DMS 273 treated with DMSO at 0.1 percent for 48 hours (cell line): Measurements from ENCODE around the gene ZSCAN20.
A peak's percentile ranks its signal among the peaks of the same experiment; 100 is the strongest.
"Not testable (repeated sequence)": the region's sequence is repeated elsewhere in the genome, so short reads cannot be mapped to it uniquely, and the experiment has no call there.

Experiments used
- DNase-seq: peaks from one replicate; lab custom pipeline; 2025; lab: John Stamatoyannopoulos, UW

Gene ZSCAN20

DNA sequence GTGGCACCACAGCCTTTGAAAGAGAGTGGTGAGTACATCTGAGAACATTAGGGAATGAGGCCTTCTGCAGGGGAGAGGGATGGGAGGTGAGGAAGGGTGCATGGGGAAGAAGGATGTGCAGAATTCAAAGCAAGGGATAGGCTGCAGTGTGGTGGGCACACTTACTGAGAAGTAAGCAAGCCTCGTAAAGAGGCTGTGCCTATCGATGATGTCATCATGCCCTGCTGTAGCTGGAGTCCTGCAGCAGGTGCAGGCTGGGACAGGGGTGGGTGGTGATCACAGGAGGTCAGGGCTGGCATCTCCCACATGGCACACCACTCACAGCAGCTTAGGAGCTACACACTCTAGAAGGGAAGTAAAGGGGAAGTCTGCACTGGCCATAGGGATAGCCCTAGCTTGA, 16.2 kb downstream of the ZSCAN20 start:
- no peak for DNase-seq

DNA sequence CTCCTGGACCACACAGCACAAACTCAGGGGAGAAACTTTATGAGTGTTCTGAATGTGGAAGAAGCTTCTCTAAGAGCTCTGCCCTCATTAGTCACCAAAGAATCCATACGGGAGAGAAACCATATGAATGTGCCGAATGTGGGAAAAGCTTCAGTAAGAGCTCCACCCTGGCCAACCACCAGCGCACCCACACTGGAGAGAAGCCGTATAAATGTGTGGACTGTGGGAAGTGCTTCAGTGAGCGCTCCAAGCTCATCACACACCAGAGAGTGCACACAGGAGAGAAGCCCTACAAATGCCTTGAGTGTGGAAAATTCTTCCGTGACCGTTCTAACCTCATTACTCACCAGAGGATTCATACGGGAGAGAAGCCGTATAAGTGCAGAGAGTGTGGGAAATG, 22.5 kb downstream of the ZSCAN20 start:
- DNase-seq, result no peak

DNA sequence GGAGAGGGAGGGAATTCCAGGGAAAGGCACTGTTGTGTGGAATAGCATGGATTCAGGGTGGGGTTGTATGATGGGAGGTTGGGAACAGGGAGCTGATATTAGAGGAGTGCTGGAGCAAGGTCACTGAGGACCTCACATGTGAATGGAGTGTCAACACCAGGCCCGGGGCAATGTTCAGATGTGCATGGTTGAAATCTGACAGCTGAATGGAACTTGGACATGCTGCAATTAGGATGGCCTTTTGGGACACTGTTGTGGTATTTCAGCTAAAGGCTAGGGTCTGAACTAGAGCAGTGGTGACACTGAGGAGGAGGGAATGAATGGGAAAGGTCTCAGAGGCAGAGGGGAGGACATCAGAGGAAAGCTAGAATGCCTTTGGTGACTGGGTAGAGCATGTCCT, 25.0 kb downstream of the ZSCAN20 start:
- no peak for DNase-seq

DNA sequence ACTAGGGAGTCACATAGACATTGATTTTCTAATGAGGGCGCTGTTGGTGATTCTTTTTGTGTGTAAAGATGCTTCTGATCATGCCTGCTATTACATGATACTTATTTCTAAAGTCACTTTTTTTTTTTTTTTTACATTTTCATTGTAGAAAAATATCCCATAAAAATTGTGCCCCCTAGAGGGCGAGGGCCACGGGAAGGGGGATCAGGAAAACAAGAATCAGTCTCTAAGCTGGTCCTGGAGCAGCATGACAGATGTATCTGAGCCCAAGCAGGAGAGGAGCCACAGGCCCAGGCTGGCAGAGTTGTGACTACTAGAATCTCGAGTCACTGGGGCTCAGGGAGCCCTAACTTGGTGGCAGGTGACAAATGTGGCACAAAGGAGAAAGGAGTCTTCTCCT, 28.1 kb downstream of the ZSCAN20 start:
- no peak for DNase-seq

DNA sequence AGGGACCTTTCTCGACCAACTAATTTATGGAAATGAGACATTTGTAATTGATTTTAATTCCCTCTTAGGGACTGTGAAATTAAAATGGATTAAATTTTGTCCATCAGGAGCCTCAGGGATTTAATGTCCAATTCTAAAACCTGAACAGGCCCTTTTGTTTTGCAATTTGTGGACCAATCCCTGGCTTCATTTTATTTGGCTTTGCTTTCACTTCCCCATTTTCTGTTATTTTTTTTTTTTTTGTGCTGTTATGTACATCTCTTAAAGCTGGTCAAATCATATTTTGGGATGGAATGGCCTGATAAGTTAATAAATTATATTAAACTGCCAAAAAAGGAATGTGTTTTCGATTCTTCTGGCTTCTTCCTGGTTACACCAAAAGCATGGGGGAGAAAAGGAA, 28.9 kb downstream of the ZSCAN20 start:
- no peak for DNase-seq

DNA sequence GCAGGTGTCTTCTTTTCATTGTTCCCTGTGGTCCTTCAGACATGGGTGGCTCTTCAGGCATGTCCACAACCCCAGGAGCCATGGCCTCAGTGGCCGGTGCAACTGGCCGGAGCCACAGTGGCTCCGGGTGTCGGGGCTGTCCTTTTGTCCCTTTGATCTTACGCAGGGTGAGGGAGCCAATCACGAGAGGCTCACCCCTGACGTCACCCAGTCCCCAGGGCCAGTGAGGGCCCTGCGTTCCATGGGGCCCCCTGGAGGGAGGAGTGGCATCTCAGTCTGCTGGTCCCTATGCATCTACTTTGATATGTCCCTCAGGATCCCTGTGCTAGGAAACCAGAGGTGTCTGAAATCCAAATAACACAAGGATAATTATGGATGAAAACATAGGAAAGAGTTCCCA, 29.3 kb downstream of the ZSCAN20 start:
- no peak for DNase-seq

DNA sequence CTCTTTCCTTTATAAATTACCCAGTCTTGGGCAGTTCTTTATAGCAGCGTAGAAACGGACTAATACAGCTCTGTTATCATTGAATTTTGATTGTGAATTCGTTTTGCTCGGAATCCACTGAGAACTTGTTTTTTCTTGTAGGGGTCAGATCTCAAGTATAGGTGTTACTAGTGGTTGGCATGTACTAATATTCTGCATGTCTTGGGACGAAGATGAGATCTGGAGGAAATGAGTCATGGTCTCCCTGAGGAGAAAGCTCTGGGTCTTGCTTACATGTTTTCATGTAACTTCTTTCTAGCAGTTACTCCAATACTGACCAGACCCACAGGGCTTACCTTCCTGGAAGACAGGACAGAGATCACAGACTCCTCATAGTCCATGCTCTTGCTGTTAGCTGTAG, 30.3 kb downstream of the ZSCAN20 start:
- DNase-seq, result no peak

DNA sequence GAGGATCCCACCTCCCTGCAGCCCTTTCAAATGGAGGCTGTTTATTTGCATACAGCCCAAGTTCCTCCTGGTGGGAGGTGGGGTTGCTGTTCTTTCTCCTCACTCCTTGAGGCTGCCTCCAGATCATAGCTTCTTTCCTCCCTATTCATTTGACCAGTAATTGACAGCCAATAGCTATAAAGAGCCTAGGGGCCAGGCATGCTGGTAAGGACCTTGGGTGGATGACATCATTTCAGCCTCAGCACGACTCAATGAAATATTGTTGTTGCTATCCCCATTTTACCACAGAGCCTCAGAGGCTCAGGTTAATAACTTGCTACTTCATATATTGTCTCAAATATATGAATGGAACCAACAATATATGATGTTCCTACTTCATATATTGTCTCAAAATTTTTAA, 31.1 kb downstream of the ZSCAN20 start:
- DNase-seq, result no peak

DNA sequence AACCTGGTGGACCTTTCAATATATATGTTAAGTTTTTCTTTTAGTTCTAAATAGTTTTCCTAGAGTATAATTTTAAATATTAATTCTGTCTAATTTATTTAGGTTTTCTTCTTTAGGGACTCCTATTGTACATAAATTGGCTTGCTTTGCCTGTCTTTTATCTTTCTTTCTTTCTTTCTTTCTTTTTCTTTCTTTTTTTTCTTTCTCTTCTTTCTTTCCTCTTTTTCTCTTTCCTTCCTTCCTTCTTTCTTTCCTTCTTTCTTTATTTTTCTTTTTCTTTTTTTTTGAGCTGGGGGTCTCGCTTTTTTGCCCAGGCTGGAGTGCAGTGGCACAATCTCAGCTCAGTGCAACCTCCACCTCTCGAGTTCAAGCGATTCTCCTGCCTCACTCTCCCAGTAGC, 35.2 kb downstream of the ZSCAN20 start:
- DNase-seq, result no peak

DNA sequence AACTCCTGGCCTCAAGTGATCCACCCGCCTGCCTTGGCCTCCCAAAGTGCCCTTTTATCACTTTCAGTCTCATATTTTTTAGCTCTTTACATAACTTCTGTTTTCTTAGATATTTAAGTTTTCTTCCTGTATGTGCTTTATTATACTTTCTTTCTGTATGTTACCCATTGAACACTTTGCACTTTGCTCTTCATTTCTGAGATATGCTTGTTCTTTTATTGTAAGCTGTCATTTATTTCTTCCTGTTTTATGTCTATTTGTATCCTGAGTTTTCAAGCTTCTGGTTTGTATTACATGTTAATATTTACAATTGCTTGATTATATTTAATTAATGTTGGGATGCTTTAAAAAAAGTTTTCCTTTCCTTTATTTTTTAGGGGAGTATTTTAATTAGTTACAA, 35.7 kb downstream of the ZSCAN20 start:
- DNase-seq, result no peak

DNA sequence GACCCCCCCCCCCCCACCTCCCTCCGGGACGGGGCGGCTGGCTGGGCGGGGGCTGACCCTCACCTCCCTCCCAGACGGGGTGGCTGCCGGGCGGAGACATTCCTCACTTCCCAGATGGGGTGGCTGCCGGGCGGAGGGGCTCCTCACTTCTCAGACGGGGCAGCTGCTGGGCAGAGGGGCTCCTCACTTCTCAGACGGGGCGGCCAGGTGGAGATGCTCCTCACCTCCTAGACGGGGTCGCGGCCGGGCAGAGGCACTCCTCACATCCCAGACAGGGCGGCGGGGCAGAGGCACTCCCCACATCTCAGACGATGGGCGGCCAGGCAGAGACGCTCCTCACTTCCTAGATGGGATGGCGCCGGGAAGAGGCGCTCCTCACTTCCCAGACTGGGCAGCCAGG, 36.8 kb downstream of the ZSCAN20 start:
- not testable (repeated sequence) for DNase-seq

DNA sequence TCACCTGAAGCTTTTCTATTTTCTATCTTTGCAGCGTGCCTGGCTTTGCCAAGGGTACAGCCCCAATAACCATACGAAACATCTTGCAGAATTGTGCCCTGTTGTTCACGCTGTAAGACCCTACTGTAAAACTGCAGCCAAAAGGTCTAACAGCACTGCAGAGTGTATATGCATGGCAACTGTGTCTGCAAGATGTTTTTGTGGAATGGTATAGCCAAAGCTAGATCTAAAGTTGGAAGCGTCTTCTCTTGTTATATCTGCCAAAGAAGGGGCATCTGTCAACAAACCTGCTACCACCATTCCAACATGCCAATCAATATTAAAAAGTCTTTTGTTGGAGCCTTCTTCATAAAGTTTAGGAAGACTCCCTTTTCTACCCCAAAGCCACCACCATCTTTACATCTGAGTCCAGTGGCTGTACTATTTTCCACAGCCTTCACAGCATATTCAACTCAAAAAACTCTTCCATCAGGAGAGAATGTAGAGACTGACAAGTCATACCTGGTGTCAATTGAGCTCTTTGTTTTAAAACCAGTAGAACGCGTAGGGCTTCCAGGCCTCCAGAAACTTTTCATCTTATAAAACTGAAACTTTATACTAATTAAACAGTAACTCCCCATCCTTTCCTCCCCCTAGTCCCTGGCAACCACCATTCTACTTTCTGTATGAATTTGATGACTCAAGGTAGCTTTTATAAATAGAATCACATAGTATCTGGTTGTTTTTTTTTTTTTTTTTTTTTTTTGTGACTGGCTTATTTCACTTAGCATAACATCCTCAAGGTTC, 40.0 kb downstream of the ZSCAN20 start:
- DNase-seq, result no peak

DNA sequence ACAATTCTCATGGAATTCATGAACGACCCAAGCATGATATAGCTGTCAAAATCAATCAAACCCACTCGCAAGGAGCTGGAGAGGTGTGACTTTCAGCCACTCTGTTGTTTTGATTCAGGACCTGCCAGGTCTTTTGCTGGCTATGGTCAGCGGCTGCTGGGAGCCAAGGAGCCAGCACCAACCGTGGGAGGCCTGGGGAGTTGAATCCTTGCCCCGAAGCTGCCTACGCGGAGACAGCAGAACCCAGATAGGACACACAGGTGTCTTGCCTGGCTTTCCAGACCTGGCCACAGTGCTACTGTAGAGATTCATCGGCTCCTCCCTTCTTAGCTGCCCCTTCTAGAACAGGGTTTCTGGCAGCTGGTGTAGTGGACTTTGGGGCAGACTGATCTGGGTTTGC, 42.7 kb downstream of the ZSCAN20 start:
- DNase-seq, result no peak

DNA sequence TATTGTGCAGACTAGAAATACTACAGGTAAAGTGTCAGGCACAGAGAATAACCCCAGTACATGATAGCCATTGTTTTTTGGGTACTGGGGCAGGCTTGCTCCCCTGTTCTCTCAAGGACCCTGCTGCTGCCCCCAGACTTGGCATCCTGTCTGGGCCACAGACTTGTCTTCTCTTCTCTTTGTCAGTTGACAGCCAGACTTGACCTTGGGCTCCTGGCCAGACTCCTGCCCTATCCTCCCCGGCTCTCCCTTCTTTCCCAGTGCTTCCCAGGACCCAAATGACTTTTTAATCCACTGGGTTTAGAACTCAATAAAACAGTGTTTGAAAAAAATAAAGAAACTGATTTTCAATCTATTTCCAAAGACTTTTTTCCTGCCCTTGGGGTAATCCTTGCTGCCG, 43.2 kb downstream of the ZSCAN20 start:
- no peak for DNase-seq

DNA sequence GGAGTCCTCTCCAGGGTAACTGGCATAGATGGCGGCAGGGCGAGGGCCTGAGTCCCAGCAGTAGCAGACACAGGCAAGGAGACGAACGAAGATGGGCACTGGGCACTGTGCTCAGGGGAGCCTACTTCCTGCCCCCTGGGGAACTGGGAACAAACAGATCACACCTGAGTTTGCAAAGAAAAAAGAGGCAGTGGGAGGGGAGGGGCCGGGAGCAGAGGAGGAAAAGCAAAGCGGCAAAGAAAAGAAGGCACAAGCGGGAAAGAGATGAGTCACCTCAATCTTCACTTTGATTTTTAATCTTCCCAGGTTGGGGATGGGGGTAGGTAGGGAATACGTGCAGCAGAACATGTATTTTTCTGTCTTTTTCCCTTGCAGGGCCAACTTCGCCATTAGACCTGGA, 44.0 kb downstream of the ZSCAN20 start:
- DNase-seq, result no peak

DNA sequence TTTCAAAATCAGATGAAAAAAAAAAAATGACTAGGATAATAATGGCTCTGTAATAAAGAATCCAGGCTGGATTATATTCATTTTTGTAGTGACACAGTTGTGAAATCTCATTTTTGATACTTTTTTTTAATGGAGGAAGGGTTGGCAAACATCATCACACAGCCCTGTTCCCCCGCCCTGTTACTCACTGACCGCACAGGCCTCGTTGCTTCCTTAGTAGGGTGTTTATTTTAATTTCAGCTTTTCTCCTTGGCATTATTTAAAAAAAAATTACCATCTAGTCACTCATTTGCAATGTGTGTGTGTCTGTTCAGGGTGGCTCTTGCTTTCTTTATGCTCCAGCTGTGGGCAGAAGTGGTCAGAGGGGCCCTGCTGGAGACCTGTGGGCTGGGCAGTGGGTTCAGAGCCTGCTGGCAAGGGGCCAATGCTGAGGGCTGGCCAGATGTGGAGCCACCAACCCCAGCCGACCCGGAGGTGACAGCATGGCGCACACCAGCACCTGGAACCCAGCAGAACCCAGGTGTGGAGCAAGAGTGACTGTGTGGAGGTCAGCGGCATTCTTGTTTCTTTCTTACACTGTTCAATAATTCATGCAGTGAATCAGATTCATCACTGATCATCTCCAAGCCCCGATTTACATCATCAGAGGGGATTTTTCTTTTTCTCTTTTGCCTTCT, 44.6 kb downstream of the ZSCAN20 start:
- no peak for DNase-seq

DNA sequence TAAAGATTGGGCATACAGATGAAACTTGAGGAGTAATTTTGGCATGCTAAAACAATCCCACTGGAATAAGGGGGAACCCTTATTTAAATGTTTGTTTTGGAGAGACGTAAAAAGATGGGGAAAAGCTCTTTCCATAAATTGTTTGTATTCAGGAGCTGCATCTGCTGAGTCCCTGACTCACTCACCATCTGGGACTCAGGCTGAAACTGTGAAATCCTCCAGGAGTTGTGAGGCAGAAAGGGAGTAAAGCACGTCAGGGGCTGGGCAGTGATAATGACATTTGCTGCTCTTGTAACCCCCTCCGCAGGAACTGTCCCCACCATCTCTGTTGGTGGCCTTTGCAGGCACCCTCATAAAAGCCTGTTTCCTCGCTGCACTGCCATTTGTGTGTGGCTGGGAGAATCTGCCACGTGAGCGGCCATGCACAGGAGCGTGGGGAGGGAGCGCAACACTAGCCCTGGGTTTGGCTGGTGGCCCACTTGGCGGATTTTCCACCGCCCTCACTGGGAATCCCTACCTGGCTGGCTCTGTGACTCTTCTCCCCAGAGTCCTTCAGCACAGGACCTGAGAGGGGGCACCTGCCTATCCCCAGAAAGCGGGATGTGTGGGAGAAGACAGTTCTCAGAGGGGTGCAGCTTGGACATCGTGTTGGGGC, 45.3 kb downstream of the ZSCAN20 start:
- DNase-seq, result peak; percentile 59

DNA sequence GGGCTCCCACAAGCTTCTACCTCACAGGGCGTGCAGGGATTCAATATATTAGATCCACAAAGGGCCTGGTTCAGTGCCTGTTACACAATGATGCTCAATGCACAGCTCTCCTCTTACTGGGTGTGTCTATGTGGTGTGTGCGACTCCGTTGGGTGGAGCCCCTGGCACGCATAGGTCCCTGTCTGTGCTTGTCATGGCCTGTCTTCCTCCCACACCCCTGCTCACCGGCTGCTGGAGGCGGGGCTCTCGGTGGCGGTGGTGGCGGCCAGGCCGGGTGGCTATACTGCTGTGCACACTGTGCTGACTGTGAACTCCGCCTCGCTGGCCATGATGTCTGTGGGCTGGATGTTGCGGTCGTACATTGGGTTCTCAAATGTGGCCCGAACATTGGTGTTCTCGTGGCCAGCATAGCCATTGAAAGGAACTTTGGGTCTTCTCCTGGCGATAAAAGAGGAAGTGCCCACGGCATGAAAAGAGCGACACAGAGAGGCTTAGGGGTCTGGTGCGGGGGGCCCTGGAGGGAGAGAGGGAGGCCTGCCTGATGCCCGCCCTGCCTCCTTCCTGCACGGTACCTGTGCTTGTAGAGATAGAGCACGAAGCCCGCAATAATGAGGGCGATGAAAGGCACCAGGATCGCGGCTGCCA, 46.9 kb downstream of the ZSCAN20 start:
- no peak for DNase-seq

DNA sequence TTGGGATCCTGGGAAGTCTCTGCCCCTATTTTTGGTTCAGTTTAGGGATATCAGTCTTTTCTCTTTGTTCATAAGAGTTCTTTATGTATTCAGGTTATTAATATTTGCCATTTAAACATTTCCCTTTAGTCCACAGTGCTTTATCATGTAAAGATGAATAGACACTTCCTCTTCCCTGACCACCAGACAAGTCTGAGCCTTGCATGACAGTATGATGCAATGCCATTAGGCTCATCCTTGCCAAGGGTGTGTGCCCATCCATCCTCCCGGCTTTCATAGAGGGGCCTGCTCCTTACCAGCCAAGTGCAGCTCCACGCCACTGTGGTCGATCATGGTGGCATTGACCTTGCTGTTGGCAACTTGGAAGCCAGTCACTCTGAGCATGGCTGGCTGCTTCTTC, 52.1 kb downstream of the ZSCAN20 start:
- DNase-seq, result no peak

DNA sequence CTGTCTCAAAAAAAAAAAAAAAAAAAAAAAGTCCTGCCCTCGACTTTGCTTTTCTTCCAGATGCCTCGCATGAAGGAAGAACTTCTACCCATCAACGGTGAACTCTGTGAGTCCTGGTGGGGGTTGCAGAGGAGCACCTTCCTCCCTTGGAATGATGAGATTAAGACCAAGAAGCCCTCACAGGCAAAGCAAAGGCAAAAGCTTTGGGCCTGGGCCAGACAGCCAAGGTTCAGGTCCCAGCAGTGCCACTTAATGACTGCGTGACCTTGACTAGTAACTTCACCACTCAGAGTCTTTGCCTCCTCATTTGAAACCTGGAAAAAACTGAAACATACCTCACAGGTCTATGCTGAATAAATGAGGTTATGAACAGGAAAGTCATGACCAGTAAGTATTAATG, 55.5 kb downstream of the ZSCAN20 start:
- no peak for DNase-seq

DNA sequence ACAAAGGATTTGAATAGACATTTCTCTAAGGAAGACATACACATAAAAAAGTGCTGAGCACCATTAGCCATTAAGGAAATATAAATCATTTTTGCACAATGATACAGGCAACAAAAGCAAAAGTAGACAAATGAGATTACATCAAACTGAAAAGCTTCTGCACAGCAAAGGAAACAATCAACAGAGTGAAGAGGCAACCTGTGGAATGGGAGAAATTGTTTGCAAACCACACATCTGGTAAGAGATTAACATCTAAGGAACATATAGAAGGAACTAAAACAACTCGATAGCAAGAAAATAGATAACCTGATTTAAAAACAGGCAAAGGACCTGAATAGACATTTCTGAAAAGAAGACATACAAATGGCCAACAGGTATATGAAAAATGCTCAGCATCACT, 57.5 kb downstream of the ZSCAN20 start:
- DNase-seq, result no peak

DNA sequence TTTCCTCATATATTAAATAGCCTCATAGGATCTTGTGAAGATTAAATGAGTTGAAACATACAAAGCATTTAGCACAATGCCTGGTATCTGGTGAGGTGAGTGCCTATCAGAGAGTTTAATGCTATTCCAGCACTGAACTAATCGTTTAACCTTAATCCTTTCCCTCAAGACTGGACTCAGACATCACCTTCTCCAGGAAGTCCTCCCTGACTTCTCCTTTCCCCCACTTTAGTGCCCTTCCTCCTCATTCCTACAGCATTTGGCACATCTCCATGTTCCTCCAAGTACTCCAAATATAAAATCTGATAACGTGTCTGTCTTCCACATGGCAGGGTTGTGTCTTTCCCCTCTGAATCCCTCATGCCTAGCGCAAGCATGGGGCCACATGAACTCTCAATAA, 59.8 kb downstream of the ZSCAN20 start:
- DNase-seq, result no peak

DNA sequence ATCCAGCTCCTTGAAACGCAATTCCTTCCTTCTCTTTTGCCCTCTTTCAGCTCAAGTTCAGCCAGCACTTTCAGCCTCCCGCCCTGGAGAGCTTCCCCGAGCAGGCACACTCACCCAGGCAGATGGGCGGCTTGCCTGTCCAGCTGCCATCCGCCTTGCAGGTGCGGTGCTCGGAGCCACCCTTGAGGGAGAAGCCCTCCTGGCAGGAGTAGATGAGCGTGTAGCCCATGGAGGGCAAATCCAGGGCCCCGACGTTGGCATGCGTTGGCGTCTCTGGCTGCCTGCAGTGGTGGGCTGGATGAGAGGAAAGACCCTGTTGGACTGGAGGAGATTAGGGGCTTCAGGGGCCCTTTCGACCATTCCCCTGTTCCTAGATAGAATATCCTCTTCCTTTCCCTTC, 60.5 kb downstream of the ZSCAN20 start:
- DNase-seq, result no peak
